GM23338 (cell line): ENCODE data around the gene DEUP1. TPM values are rescaled to one million over a fixed set of nuclear protein-coding genes. Genes with fewer than 3 reads are reported as not detected.

Experiments
- ATAC-seq: fragments of 200-7000 bp; cut with Tn5 transposase; 3 replicates; pipeline ENCODE4 v1.9.1; 2020
- DNase-seq: peaks from one replicate; pipeline ENCODE4 v3.0.0-alpha.2; 2015; ENCODE audit warnings: low spot score
- H2AFZ ChIP-seq: fragments of 200-600 bp; sonication (generic); 2 replicates; pipeline ENCODE4 v1.8.0; 2016; ENCODE audit warnings: antibody characterized with exemption, mild to moderate bottlenecking, moderate library complexity
- H3F3A ChIP-seq: fragments of 200-600 bp; sonication (generic); replicated peaks from 2 replicates; pipeline ENCODE4 v1.8.0; 2017; ENCODE audit warnings: antibody characterized with exemption, mixed run types, low read depth
- H3K27ac ChIP-seq: fragments of 200-600 bp; sonication (generic); 2 replicates; pipeline ENCODE4 v1.6.1; 2016; ENCODE audit warnings: low read depth
- H3K27me3 ChIP-seq: fragments of 200-600 bp; sonication (generic); 2 replicates; pipeline ENCODE4 v1.8.0; 2016; ENCODE audit warnings: mild to moderate bottlenecking, mixed run types, moderate library complexity; ENCODE audit not compliant: insufficient read depth
- H3K36me3 ChIP-seq: fragments of 200-600 bp; sonication (generic); 2 replicates; pipeline ENCODE4 v1.8.0; 2016; ENCODE audit warnings: mild to moderate bottlenecking; ENCODE audit not compliant: insufficient read depth
- H3K4me1 ChIP-seq: fragments of 200-600 bp; sonication (generic); 2 replicates; pipeline ENCODE4 v1.8.0; 2016; ENCODE audit warnings: mild to moderate bottlenecking, moderate library complexity; ENCODE audit not compliant: insufficient read depth
- H3K4me2 ChIP-seq: fragments of 200-600 bp; sonication (generic); 2 replicates; pipeline ENCODE4 v1.7.1; 2017; ENCODE audit warnings: mixed run types
- H3K4me3 ChIP-seq: fragments of 200-600 bp; sonication (generic); 2 replicates; pipeline ENCODE4 v1.6.1; 2016; ENCODE audit warnings: mixed run types
- H3K79me2 ChIP-seq: fragments of 200-600 bp; sonication (generic); replicated peaks from 2 replicates; pipeline ENCODE4 v1.8.0; 2017; ENCODE audit warnings: mild to moderate bottlenecking; ENCODE audit not compliant: insufficient read depth
- H3K9me2 ChIP-seq: fragments of 200-600 bp; sonication (generic); 2 replicates; pipeline ENCODE4 v1.8.0; 2017; ENCODE audit not compliant: insufficient read depth
- H4K20me1 ChIP-seq: fragments of 200-600 bp; sonication (generic); replicated peaks from 2 replicates; pipeline ENCODE4 v1.8.0; 2017; ENCODE audit warnings: mild to moderate bottlenecking; ENCODE audit not compliant: insufficient read depth
- H3K27ac Mint-ChIP-seq: 2 replicates; pipeline ENCODE4 v1.8.0; 2020; ENCODE audit warnings: inconsistent platforms, mild to moderate bottlenecking, moderate library complexity, mixed read lengths
- H3K27me3 Mint-ChIP-seq: 3 replicates; pipeline ENCODE4 v1.8.0; 2022; ENCODE audit warnings: low read depth, mild to moderate bottlenecking, moderate library complexity, mixed read lengths, inconsistent platforms; ENCODE audit not compliant: insufficient read depth, poor library complexity
- H3K36me3 Mint-ChIP-seq: 3 replicates; pipeline ENCODE4 v1.8.0; 2021; ENCODE audit warnings: low read depth, mild to moderate bottlenecking, inconsistent platforms, moderate library complexity, mixed read lengths
- H3K4me1 Mint-ChIP-seq: 3 replicates; pipeline ENCODE4 v1.8.0; 2020; ENCODE audit warnings: mild to moderate bottlenecking, inconsistent platforms, mixed read lengths
- H3K4me3 Mint-ChIP-seq: 3 replicates; pipeline ENCODE4 v1.8.0; 2021; ENCODE audit warnings: moderate library complexity, mild to moderate bottlenecking, inconsistent platforms, mixed read lengths
- H3K9me3 Mint-ChIP-seq: 3 replicates; pipeline ENCODE4 v1.8.0; 2020; ENCODE audit warnings: moderate library complexity, mild to moderate bottlenecking, inconsistent platforms, mixed read lengths
- CREB1 ChIP-seq: fragments of 250-450 bp; sonication (Bioruptor Pico); IDR thresholded peaks from 2 replicates; pipeline ENCODE4 v1.5.0; 2020; ENCODE audit warnings: low read depth, mild to moderate bottlenecking, moderate library complexity
- CTCF ChIP-seq, 2 experiments: fragments of 200-600 bp in 1 of 2; sonication (generic) in 1 of 2; conservative IDR thresholded peaks; 2 replicates each; pipeline versions ENCODE4 v1.5.1 to v1.6.1; 2016 to 2017; ENCODE audit warnings: antibody characterized with exemption in 2 of 2, low read depth in 2 of 2, mild to moderate bottlenecking in 2 of 2, moderate library complexity in 1 of 2
- ETS1 ChIP-seq: IDR thresholded peaks from 2 replicates; pipeline ENCODE4 v1.6.1; 2016; ENCODE audit warnings: antibody characterized with exemption
- EZH2 ChIP-seq: fragments of 200-600 bp; sonication (generic); IDR thresholded peaks from one replicate; pipeline ENCODE4 v1.8.0; 2017; ENCODE audit warnings: antibody characterized with exemption, mild to moderate bottlenecking, low read depth; ENCODE audit not compliant: unreplicated experiment
- EZH2phosphoT487 ChIP-seq: fragments of 200-600 bp; sonication (generic); IDR thresholded peaks from one replicate; pipeline ENCODE4 v1.8.1; 2018; ENCODE audit warnings: antibody characterized with exemption; ENCODE audit not compliant: unreplicated experiment
- JUNB ChIP-seq: IDR thresholded peaks from one replicate; pipeline ENCODE4 v1.6.1; 2016; ENCODE audit warnings: antibody characterized with exemption; ENCODE audit not compliant: unreplicated experiment
- NANOG ChIP-seq: IDR thresholded peaks from 2 replicates; pipeline ENCODE4 v1.6.1; 2016; ENCODE audit warnings: antibody characterized with exemption, borderline replicate concordance
- REST ChIP-seq: IDR thresholded peaks from one replicate; pipeline ENCODE4 v1.6.1; 2018; ENCODE audit warnings: antibody characterized with exemption; ENCODE audit not compliant: unreplicated experiment
- STAT1 ChIP-seq: IDR thresholded peaks from one replicate; pipeline ENCODE4 v1.6.1; 2016; ENCODE audit warnings: antibody characterized with exemption; ENCODE audit not compliant: unreplicated experiment
- ZNF114 ChIP-seq: fragments of 250-450 bp; sonication (Bioruptor Pico); IDR thresholded peaks from 2 replicates; pipeline ENCODE4 v1.5.0; 2020; ENCODE audit warnings: mild to moderate bottlenecking, moderate library complexity
- ZNF331 ChIP-seq: fragments of 250-450 bp; sonication (Bioruptor Pico); IDR thresholded peaks from 2 replicates; pipeline ENCODE4 v1.5.0; 2020; ENCODE audit warnings: low read depth, mild to moderate bottlenecking, moderate library complexity
- ZNF462 ChIP-seq: fragments of 250-450 bp; sonication (Bioruptor Pico); IDR thresholded peaks from 2 replicates; pipeline ENCODE4 v1.5.0; 2020; ENCODE audit warnings: mild to moderate bottlenecking, moderate library complexity
- polyA plus RNA-seq: library from polyadenylated mRNA; unstranded; fragments of >200 nt; fragmentation: Nextera tagmentation; extraction: Ambion mirVana; gene quantifications from 2 replicates; pipeline ENCODE4 v1.2.1, GENCODE V29; 2016
- total RNA-seq: library from RNA; depleted of rRNA; stranded (reverse); fragments of >200 nt; shearing (Covaris generic); gene quantifications from 2 replicates; pipeline ENCODE4 v1.2.3, GENCODE V29; 2014

DEUP1 gene
- total and polyA plus RNA-seq, 2 experiments from 2014 or later, result 0.63 to 1.7 TPM

- Histone ChIP-seq H3F3A (peaks cover 5% of the 10 kb centered on the region; the same call in 1 of the 2 replicates), H3K4me3 (no peak overlapping the region), H3K79me2 (0 out of 2 replicates have a peak, but pooled peaks cover 5% of the 10 kb centered on the region), H3K27ac (no peak overlapping the region), H3K9me2 (0 out of 2 replicates have a peak, but pooled peaks cover 4% of the 10 kb centered on the region), H3K4me1 (peaks cover 24% of the 10 kb centered on the region), H3K4me2 (no peak overlapping the region), H2AFZ (no peak overlapping the region), H3K27me3 (no peaks in the 10 kb centered on the region), H4K20me1 (no peaks in the 10 kb centered on the region), H3K36me3 (no peaks in the 10 kb centered on the region)
- no peak overlapping the region for H3K27ac Mint-ChIP-seq
- ATAC-seq (no peak), DNase-seq (no peak)
- H3K27me3 Mint-ChIP-seq, result peaks cover 15% of the 10 kb centered on the region
- H3K36me3 Mint-ChIP-seq, result peaks cover 16% of the 10 kb centered on the region
- H3K4me3 Mint-ChIP-seq, result no peak overlapping the region
- H3K9me3 Mint-ChIP-seq, result no peaks in the 10 kb centered on the region
- H3K4me1 Mint-ChIP-seq, result peaks cover 62% of the 10 kb centered on the region
- TF ChIP-seq CREB1 (CRISPR knock-in tag) (no peak), STAT1 (no peak), EZH2 (no peak), ETS1 (no peak), NANOG (no peak), EZH2phosphoT487 (no peak), ZNF462 (CRISPR knock-in tag) (no peak), ZNF331 (no peak), REST (no peak), ZNF114 (CRISPR knock-in tag) (no peak), CTCF (conservative IDR thresholded peaks at IDR 0.05; ENCODE audit: low read depth in 2 of 2) (no peak), JUNB (no peak)
These were observed 150.2 kb downstream of the DEUP1 start for GRCh38 chr11:93480756-93481155.
